Measurements from ENCODE around the gene RBM20. TPM values are rescaled to one million over a fixed set of nuclear protein-coding genes. Genes with fewer than 3 reads are reported as not detected.
A peak's percentile ranks its signal among the peaks of the same experiment; 100 is the strongest.

RBM20 gene
- total and polyA plus RNA-seq, 2 donors: 1.6 to 3.8 TPM

- H3K36me3 ChIP-seq (ENCODE audit: control insufficient read depth in 2 of 2, insufficient read depth in 2 of 2, low read length in 1 of 2): peaks cover 0 to 22% of the 10 kb centered on the region in 2 donors
- peaks cover 20 to 25% of the 10 kb centered on the region in 2 donors for H3K4me1 ChIP-seq (ENCODE audit: control insufficient read depth in 2 of 2, insufficient read depth in 2 of 2, low read length in 2 of 2)
- 54% methylated on average over 2 of the region's 2 CpGs for WGBS
- no peaks in the 10 kb centered on the region for H3K27me3 ChIP-seq (ENCODE audit: control insufficient read depth in 2 of 2, insufficient read depth in 1 of 2, low read length in 1 of 2)
- DNase-seq (ENCODE audit: low read depth in 6 of 9, low spot score in 9 of 9): no peak
- H3K27ac ChIP-seq (ENCODE audit: low read depth in 1 of 2, low read length in 1 of 2): no peak overlapping the region
- peaks cover 0 to 2% of the 10 kb centered on the region in 2 donors for H3K9me3 ChIP-seq (ENCODE audit: control insufficient read depth in 2 of 2, insufficient read depth in 1 of 2, low read length in 1 of 2)
- peak overlapping the region; percentile 79 to 92 for H3K4me3 ChIP-seq (ENCODE audit: low read length in 2 of 2)
Measured at GRCh38 chr10:110873951-110874350, 229.8 kb downstream of the RBM20 start.

GRCh38 chr10:110876000-110876399 is 231.9 kb downstream of the RBM20 start:
- H3K4me1 ChIP-seq (ENCODE audit: control insufficient read depth in 2 of 2, insufficient read depth in 2 of 2, low read length in 2 of 2): peaks cover 2 to 4% of the 10 kb centered on the region in 2 donors
- DNase-seq (ENCODE audit: low read depth in 6 of 9, low spot score in 9 of 9): no peak
- no peaks in the 10 kb centered on the region for H3K27me3 ChIP-seq (ENCODE audit: control insufficient read depth in 2 of 2, insufficient read depth in 1 of 2, low read length in 1 of 2)
- H3K36me3 ChIP-seq (ENCODE audit: control insufficient read depth in 2 of 2, insufficient read depth in 2 of 2, low read length in 1 of 2): peaks cover 0 to 32% of the 10 kb centered on the region in 2 donors
- WGBS: 81% methylated on average over 2 of the region's 2 CpGs
- H3K27ac ChIP-seq (ENCODE audit: low read depth in 1 of 2, low read length in 1 of 2): no peak overlapping the region
- H3K9me3 ChIP-seq (ENCODE audit: control insufficient read depth in 2 of 2, insufficient read depth in 1 of 2, low read length in 1 of 2): peaks cover 0 to 2% of the 10 kb centered on the region in 2 donors
- no peak overlapping the region for H3K4me3 ChIP-seq (ENCODE audit: low read length in 2 of 2)

DNA sequence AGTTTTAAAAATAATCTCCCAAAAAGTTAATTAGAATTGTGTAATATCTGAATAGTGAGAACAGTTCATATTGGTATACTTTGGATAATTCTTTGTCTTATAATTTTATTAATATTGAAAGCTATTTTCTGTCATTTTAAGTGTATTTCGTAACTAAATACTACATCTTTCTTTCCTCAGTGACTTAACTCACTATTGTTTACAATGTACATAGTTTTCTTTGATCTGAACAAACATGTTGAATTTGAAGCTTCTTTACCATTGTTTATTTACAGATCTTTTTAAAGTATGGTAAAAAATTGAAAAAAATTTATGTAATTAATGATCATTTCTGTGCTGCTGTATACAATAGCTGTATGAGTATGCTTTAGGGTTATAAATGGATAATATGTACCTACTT is 232.7 kb downstream of the RBM20 start:
- peaks cover 0 to 2% of the 10 kb centered on the region in 2 donors for H3K9me3 ChIP-seq (ENCODE audit: control insufficient read depth in 2 of 2, insufficient read depth in 1 of 2, low read length in 1 of 2)
- 99% methylated on average over 1 of the region's 1 CpG for WGBS
- no peak overlapping the region for H3K27ac ChIP-seq (ENCODE audit: low read depth in 1 of 2, low read length in 1 of 2)
- H3K36me3 ChIP-seq (ENCODE audit: control insufficient read depth in 2 of 2, insufficient read depth in 2 of 2, low read length in 1 of 2): peaks cover 4 to 40% of the 10 kb centered on the region in 2 donors
- no peaks in the 10 kb centered on the region for H3K4me1 ChIP-seq (ENCODE audit: control insufficient read depth in 2 of 2, insufficient read depth in 2 of 2, low read length in 2 of 2)
- no peak for DNase-seq (ENCODE audit: low read depth in 6 of 9, low spot score in 9 of 9)
- H3K4me3 ChIP-seq (ENCODE audit: low read length in 2 of 2): no peak overlapping the region
- H3K27me3 ChIP-seq (ENCODE audit: control insufficient read depth in 2 of 2, insufficient read depth in 1 of 2, low read length in 1 of 2): no peaks in the 10 kb centered on the region

DNA sequence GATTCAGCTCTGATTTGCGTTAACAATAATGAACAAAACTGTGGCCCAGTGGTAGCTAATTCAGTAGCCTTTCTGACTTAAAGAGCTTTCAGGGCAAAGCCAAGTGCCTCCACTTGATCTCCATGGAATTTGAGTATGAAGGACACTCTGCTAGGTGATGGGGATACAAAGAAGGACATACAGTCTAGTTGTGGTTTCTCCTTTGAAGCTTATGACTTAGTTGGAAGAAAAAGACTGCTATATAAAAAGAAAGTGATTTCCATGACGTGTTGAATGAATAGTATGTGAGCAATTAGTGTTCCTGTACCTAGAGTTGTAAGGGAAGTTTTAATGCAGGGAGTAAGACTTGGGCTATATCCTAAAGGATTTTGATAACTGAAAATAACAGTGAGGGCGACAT is 235.9 kb downstream of the RBM20 start:
- no peak overlapping the region for H3K27ac ChIP-seq (ENCODE audit: low read depth in 1 of 2, low read length in 1 of 2)
- no peak for DNase-seq (ENCODE audit: low read depth in 6 of 9, low spot score in 9 of 9)
- no peak overlapping the region for H3K4me3 ChIP-seq (ENCODE audit: low read length in 2 of 2)
- H3K9me3 ChIP-seq (ENCODE audit: control insufficient read depth in 2 of 2, insufficient read depth in 1 of 2, low read length in 1 of 2): peaks cover 0 to 2% of the 10 kb centered on the region in 2 donors
- 94% methylated on average over 3 of the region's 3 CpGs for WGBS
- no peaks in the 10 kb centered on the region for H3K4me1 ChIP-seq (ENCODE audit: control insufficient read depth in 2 of 2, insufficient read depth in 2 of 2, low read length in 2 of 2)
- H3K27me3 ChIP-seq (ENCODE audit: control insufficient read depth in 2 of 2, insufficient read depth in 1 of 2, low read length in 1 of 2): no peaks in the 10 kb centered on the region
- peaks cover 12 to 66% of the 10 kb centered on the region in 2 donors for H3K36me3 ChIP-seq (ENCODE audit: control insufficient read depth in 2 of 2, insufficient read depth in 2 of 2, low read length in 1 of 2)

DNA sequence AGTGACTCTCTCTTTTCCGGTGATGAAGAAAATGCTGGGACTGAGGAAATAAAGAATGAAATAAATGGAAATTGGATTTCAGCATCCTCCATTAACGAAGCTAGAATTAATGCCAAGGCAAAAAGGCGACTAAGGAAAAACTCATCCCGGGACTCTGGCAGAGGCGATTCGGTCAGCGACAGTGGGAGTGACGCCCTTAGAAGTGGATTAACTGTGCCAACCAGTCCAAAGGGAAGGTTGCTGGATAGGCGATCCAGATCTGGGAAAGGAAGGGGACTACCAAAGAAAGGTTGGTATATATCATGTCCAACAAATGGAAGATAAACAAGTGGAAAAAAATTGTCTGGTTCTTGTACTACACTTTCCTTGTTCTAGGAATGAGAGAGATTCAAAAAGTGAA is 237.1 kb downstream of the RBM20 start:
- H3K4me1 ChIP-seq (ENCODE audit: control insufficient read depth in 2 of 2, insufficient read depth in 2 of 2, low read length in 2 of 2): no peaks in the 10 kb centered on the region
- 98% methylated on average over 9 of the region's 9 CpGs for WGBS

DNA sequence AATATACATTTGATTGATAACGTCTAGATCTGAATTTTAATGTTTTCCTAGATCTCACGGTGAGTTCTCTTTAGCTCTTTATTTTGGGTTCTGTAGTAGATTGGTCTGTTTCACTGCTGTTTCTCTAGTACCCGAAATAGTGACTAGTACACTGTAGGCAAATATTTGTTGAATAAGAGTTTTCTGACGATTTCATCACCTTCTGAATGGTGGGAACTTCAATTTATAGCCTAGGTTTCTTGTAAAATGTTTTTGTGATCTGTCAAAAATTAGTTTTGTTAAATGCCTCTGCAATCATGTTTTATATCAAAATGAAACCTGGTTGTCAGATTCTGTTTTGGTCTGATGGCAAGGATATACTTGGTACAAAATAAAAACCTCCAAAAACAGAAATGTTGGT is 237.8 kb downstream of the RBM20 start:
- no peak for DNase-seq (ENCODE audit: low read depth in 6 of 9, low spot score in 9 of 9)
- no peaks in the 10 kb centered on the region for H3K27me3 ChIP-seq (ENCODE audit: control insufficient read depth in 2 of 2, insufficient read depth in 1 of 2, low read length in 1 of 2)
- no peak overlapping the region for H3K4me3 ChIP-seq (ENCODE audit: low read length in 2 of 2)
- no peaks in the 10 kb centered on the region for H3K4me1 ChIP-seq (ENCODE audit: control insufficient read depth in 2 of 2, insufficient read depth in 2 of 2, low read length in 2 of 2)
- H3K36me3 ChIP-seq (ENCODE audit: control insufficient read depth in 2 of 2, insufficient read depth in 2 of 2, low read length in 1 of 2): peaks cover 13 to 75% of the 10 kb centered on the region in 2 donors
- 96% methylated on average over 4 of the region's 4 CpGs for WGBS
- no peaks in the 10 kb centered on the region for H3K9me3 ChIP-seq (ENCODE audit: control insufficient read depth in 2 of 2, insufficient read depth in 1 of 2, low read length in 1 of 2)
- no peak overlapping the region for H3K27ac ChIP-seq (ENCODE audit: low read depth in 1 of 2, low read length in 1 of 2)

More for the DNA sequence above, 237.1 kb downstream of the RBM20 start:
- Histone ChIP-seq H3K9me3 (ENCODE audit: control insufficient read depth in 2 of 2, insufficient read depth in 1 of 2, low read length in 1 of 2) (no peaks in the 10 kb centered on the region), H3K36me3 (ENCODE audit: control insufficient read depth in 2 of 2, insufficient read depth in 2 of 2, low read length in 1 of 2) (peaks cover 13 to 71% of the 10 kb centered on the region in 2 donors), H3K27ac (ENCODE audit: low read depth in 1 of 2, low read length in 1 of 2) (no peak overlapping the region), H3K4me3 (ENCODE audit: low read length in 2 of 2) (no peak overlapping the region), H3K27me3 (ENCODE audit: control insufficient read depth in 2 of 2, insufficient read depth in 1 of 2, low read length in 1 of 2) (no peaks in the 10 kb centered on the region)
- DNase-seq (ENCODE audit: low read depth in 6 of 9, low spot score in 9 of 9): no peak

GRCh38 chr10:110883924-110884323 is 239.8 kb downstream of the RBM20 start:
- WGBS: 88% methylated on average over 10 of the region's 10 CpGs
- DNase-seq (ENCODE audit: low read depth in 6 of 9, low spot score in 9 of 9): no peak
- Histone ChIP-seq H3K4me3 (ENCODE audit: low read length in 2 of 2) (no peak overlapping the region), H3K9me3 (ENCODE audit: control insufficient read depth in 2 of 2, insufficient read depth in 1 of 2, low read length in 1 of 2) (no peaks in the 10 kb centered on the region), H3K27ac (ENCODE audit: low read depth in 1 of 2, low read length in 1 of 2) (no peak overlapping the region), H3K36me3 (ENCODE audit: control insufficient read depth in 2 of 2, insufficient read depth in 2 of 2, low read length in 1 of 2) (peaks cover 19 to 72% of the 10 kb centered on the region in 2 donors), H3K27me3 (ENCODE audit: control insufficient read depth in 2 of 2, insufficient read depth in 1 of 2, low read length in 1 of 2) (no peaks in the 10 kb centered on the region), H3K4me1 (ENCODE audit: control insufficient read depth in 2 of 2, insufficient read depth in 2 of 2, low read length in 2 of 2) (no peaks in the 10 kb centered on the region)

GRCh38 chr10:110885932-110886674 is 242.0 kb downstream of the RBM20 start:
- Histone ChIP-seq H3K36me3 (ENCODE audit: control insufficient read depth in 2 of 2, insufficient read depth in 2 of 2, low read length in 1 of 2) (peaks cover 26 to 82% of the 10 kb centered on the region in 2 donors), H3K4me3 (ENCODE audit: low read length in 2 of 2) (no peak overlapping the region), H3K4me1 (ENCODE audit: control insufficient read depth in 2 of 2, insufficient read depth in 2 of 2, low read length in 2 of 2) (no peaks in the 10 kb centered on the region), H3K27ac (ENCODE audit: low read depth in 1 of 2, low read length in 1 of 2) (no peak overlapping the region), H3K9me3 (ENCODE audit: control insufficient read depth in 2 of 2, insufficient read depth in 1 of 2, low read length in 1 of 2) (no peaks in the 10 kb centered on the region), H3K27me3 (ENCODE audit: control insufficient read depth in 2 of 2, insufficient read depth in 1 of 2, low read length in 1 of 2) (no peaks in the 10 kb centered on the region)
- WGBS: 77% methylated on average over 5 of the region's 5 CpGs
- DNase-seq (ENCODE audit: low read depth in 6 of 9, low spot score in 9 of 9): no peak

DNA sequence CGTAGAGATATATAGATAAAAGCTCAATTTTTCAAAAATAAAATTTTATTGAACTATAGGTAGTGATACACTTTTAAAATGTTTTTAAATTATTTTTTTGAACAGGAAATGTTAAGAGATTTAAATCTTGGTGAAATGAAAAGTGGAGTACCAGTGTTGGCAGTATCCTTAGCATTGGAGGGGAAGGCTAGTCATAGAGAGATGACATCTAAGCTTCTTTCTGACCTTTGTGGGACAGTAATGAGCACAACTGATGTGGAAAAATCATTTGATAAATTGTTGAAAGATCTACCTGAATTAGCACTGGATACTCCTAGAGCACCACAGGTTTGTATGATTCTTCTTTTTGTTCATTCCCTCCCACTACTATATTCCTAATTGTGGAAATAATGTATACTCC is 243.4 kb downstream of the RBM20 start:
- no peaks in the 10 kb centered on the region for H3K9me3 ChIP-seq (ENCODE audit: control insufficient read depth in 2 of 2, insufficient read depth in 1 of 2, low read length in 1 of 2)
- H3K4me1 ChIP-seq (ENCODE audit: control insufficient read depth in 2 of 2, insufficient read depth in 2 of 2, low read length in 2 of 2): no peaks in the 10 kb centered on the region
- no peaks in the 10 kb centered on the region for H3K27me3 ChIP-seq (ENCODE audit: control insufficient read depth in 2 of 2, insufficient read depth in 1 of 2, low read length in 1 of 2)
- no peak overlapping the region for H3K27ac ChIP-seq (ENCODE audit: low read depth in 1 of 2, low read length in 1 of 2)
- peaks cover 23 to 76% of the 10 kb centered on the region in 2 donors for H3K36me3 ChIP-seq (ENCODE audit: control insufficient read depth in 2 of 2, insufficient read depth in 2 of 2, low read length in 1 of 2)
- 99% methylated on average over 1 of the region's 1 CpG for WGBS
- H3K4me3 ChIP-seq (ENCODE audit: low read length in 2 of 2): no peak overlapping the region
- no peak for DNase-seq (ENCODE audit: low read depth in 6 of 9, low spot score in 9 of 9)

Data from thymus (tissue), 11 donors.